Gastroesophageal sphincter (tissue), 3 donors: ENCODE results near the gene DMD.

ENCODE experiments used
- CTCF ChIP-seq, 4 experiments: fragments of 200-600 bp in 2 of 4; fragments of 450-650 bp in 2 of 4; sonication (generic) in 1 of 4; IDR thresholded peaks; one replicate each; pipeline ENCODE4 v1.5.1; 2017 to 2019; ENCODE audit warnings: antibody characterized with exemption in 4 of 4, mild to moderate bottlenecking in 2 of 4, moderate library complexity in 2 of 4
- EP300 ChIP-seq: sonication (generic); formaldehyde crosslinking; IDR thresholded peaks from one replicate; pipeline ENCODE4 v1.6.1; 2017; ENCODE audit warnings: antibody characterized with exemption, mild to moderate bottlenecking
- POLR2A ChIP-seq, 2 donors: fragments of 450-650 bp; IDR thresholded peaks; one replicate each; pipeline ENCODE4 v1.6.1; 2017; ENCODE audit warnings: antibody characterized with exemption in 2 of 2, mild to moderate bottlenecking in 2 of 2, moderate library complexity in 1 of 2
- POLR2AphosphoS5 ChIP-seq: sonication (generic); formaldehyde crosslinking; IDR thresholded peaks from one replicate; pipeline ENCODE4 v1.6.1; 2017; ENCODE audit warnings: antibody characterized with exemption

GRCh38 chrX:31132821-31133241, 2078.5 kb downstream of the DMD start:
- TF ChIP-seq EP300, result no peak
- no peak for TF ChIP-seq CTCF (IDR thresholded peaks at IDR 0.05)
- TF ChIP-seq POLR2A (IDR thresholded peaks at IDR 0.05), result no peak
- no peak for TF ChIP-seq POLR2AphosphoS5
